NCI-H2107 treated with DMSO at 0.1 percent for 48 hours (cell line): Measurements from ENCODE around the gene MKRN1.
A peak's percentile ranks its signal among the peaks of the same experiment; 100 is the strongest.
"Not testable (repeated sequence)": the region's sequence is repeated elsewhere in the genome, so short reads cannot be mapped to it uniquely, and the experiment has no call there.

Experiments used
- DNase-seq: peaks from one replicate; lab custom pipeline; 2025; ENCODE audit not compliant: unreplicated experiment; lab: John Stamatoyannopoulos, UW

The MKRN1 gene

DNA sequence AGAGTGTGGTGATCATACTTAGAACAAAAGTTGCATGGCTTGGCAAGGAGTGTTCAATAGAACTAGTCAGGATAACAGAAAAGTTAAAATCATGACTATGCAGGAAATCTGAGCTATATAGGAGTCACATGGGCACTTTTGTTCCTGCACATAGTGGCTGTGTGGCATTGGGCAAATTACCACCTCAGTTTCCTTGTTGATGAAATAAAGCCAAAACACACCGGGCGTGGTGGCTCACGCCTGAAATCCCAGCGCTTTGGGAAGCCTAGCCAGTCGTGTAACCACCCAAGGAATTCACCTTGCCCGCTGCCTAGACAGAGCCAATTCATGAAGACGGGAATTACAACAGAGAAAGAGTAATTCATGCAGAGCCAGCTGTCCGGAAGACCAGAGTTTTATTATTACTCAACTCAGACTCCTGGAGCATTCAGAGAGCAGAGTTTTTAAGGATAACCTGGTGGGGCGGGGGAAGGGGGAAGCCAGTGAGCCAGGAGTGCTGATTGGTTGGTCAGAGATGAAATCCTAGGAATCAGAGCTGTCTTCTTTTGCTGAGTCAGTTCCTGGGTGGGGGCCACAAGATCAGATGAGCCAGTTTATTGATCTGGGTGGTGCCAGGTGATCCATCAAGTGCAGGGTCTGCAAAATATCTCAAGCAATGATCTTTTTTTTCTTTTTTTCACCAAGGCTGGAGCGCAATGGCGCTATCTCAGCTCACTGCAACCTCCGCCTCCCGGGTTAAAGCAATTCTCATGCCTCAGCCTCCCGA lies 6.4 kb upstream of the MKRN1 start:
- DNase-seq, result no peak

DNA sequence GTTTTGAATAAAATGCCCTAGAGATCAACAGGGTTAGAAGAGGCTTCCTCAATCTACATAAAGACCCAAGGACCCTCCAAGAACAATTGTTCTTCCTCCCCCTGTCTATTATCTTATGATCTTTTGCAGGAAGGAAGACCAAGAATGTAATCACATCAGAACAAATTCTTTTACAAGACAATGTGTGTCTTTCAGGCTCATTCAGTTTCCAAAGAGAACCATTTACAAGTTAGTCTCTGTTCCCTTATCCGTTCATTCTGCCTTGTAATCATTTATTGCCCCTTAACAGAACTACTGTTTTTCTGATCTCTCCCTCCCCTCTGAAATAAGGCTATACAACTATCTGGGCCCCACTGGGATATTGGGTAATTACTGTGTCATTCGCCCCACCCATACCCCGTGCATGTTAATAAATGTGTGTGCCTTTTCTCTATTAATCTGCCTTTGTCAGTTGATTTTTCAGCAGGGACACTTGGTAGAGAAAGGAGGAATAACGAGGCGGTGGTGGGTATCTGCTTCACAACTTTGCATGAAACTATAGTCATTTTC lies 5.7 kb upstream of the MKRN1 start:
- no peak for DNase-seq

DNA sequence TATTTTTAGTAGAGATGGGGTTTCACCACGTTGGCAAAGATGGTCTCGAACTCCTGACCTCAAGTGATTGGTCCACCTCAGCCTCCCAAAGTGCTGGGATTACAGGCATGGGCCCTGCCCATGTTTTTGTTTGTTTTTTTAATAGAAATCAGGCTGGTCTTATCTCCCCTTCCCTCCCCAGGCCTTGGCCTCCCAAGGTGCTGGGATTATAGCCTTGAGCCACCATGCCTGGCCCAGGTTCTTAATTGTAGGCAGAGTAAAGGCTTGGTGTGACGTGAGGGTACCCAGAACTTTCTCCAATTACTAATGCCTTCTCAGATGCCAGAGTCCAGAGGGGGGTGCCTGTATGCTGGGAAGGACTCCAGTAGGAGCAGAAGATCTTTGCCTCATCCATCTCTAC lies 5.2 kb upstream of the MKRN1 start:
- no peak for DNase-seq

DNA sequence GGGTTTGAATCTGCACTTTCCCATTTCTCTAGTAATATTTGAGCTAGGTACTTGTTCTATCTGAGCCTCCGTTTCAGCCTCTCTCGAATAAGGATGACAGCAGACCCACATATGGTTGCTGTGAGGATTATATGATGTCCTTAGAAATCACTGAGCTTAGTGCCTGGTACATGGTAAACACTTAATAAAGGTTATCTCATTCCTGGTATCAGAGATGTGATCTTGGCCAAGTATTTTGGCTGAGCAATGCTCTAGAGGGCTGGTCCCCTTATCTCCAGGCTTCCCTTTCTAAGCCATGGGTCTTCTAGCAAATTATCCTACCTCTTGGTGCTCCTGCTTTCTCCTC lies 407 bp upstream of the MKRN1 start:
- DNase-seq, result no peak

DNA sequence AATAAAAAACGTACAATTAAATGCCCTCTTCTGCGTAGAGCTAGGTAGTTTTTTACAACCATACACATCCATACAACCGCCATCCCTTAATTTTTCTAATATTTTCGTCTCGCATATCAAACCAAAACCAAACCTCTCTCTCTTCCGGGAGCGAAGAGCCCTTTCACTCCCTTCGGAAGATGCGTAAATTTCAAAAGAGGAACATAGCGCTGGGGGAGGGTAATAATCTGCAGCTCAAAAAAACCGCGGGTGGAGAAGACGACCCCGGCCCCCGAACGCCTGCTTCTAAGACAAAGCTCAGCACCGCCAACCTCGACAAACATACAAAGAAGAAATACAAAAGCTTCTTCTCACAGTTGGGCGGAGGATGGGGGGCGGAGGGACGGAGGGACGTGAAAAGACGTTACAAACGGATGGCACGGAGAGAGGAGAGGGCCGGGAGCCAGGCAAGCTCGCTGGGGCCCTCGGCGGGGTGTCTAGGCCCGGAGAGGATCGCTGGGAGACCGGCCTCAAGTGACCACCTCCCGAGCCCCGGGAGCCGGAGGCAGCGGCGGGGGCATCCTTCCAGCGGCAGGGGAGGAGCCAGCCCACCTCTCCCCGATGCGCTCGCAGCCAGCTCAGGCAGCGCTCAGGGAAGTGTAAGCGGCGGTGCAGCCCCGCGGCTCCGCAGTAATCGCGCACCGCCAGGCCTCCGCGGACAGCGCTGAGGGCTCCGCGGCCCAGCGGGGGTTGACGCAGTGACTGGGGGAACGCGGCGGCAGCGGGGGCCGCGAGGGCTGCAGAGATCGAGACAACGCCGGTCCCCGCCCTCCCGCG lies 851 bp downstream of the MKRN1 start:
- DNase-seq, result no peak

DNA sequence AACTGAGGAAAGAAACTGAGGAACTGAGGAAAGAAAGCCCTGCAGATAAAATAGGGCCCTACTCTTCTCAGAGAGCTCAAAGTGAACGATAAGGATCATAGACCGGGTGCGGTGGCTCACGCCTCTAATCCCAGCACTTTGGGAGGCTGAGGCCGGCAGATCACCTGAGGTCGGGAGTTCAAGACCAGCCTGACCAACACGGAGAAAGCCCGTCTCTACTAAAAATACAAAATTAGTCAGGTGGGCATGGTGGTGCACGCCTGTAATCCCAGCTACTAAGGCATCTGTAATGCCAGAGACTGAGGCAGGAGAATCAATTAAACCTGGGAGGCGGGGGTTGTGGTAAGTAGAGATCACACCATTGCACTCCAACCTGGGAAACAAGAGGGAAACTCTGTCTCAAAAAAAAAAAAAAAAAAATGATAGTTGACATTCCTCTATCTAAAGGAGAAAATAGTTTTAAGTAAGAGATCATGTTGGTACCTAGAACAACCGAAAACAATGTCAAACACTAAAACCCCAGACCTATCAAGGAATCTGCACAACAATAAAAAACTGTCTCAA lies 2.5 kb downstream of the MKRN1 start:
- no peak for DNase-seq

DNA sequence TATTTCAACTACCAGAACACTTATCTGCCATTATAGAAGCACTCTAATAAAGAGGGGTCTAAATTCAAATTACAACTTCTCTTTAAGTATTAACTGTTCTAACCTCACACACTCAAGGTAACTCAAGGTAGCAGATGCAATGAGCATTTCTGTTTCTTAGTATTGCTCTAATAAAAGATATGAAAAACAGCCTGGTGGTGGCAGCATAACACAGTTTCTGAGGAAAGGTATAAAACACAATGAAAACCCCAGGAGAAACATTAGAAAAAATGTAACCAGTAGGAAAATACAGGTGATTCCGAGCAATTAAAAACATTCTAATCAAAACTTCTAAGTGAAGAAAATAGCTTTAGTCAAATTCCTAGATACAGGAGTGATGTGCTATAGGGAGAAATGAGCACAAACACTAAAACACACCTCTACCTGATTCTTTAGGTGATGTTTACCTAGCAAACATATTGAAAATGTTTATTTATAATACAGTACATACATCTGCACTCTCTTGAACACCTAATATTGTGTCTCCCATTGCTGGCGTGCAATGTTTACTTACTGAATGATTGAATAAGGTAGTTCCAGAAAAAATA lies 3.5 kb downstream of the MKRN1 start:
- DNase-seq, result peak; percentile 82

DNA sequence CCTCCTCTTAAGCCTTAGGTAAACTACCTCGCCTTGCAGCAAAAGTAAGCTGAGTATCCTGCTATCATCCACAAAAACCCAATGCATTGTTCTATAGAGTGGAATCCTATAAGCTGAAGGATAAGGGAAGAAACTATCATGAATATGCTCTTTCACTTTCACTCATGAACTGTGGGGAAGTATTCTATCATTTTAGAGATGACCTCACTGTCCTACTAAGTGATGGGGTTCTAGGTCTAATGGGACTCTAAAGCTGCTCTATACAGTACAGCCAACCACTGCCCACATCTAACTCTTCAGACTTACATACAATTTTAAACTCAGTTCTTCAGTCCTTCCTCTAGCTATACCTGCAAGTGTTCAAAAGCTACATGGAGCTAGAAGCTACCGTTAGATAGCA lies 16.2 kb downstream of the MKRN1 start:
- DNase-seq, result no peak

DNA sequence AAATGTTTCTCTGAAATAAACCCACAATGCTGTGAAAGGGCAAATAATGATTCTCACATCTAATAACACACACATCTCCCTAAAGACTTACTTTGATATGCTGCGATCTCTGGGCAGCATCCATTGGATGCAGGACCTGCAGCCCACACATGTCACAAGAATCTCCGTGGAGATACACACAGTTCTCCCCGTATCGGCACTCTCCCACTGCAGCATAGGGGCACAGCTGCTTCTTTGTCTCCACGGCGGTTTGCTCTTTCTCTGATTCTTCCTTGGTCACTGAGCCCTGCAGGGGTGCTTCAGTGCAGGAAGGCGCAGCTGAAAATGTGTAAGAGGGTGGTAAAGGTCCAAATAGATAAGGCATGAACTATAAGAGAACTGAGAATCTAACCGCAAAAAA lies 20.4 kb downstream of the MKRN1 start:
- DNase-seq, result no peak

DNA sequence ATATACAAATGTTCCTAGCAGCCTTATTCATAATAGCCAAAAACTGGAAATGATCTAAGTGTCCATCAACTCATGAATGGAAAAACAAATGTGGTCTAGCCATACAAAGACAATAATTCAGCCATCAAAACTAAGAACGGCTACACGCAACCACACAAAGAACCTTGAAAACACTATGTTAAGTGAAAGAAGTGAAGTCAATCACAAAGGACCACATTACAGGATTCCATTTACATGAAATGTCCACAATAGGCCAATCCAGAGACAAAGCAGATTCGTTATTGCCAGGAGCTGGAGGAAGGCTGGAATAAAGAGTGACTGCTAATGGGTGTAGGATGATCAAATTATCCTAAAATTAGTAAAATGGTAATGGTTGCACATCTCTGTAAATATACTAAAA lies 21.1 kb downstream of the MKRN1 start:
- DNase-seq, result no peak

DNA sequence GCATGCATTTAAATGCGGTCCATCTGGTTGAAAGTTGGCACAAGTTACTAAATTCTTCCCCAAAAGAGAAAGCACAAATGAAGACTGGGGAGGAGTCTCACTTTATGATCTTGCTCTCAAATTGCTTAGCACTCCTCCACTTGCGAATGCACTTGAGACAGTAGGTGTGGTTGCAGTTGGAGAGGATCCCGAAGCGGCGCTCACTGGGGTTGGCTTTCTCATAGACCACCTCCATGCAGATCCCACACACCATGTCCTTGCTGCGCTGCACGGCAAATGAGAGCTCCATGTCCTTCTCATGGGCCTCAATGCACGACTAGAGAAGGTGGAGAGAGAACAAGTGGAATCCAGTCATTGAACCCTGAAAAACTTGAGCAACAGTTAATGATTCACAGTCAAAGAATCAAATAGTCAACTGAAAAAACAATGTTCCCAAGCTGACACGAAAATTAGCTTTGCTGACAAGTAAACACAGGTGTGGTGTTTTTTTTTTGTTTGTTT lies 22.7 kb downstream of the MKRN1 start:
- DNase-seq, result no peak

DNA sequence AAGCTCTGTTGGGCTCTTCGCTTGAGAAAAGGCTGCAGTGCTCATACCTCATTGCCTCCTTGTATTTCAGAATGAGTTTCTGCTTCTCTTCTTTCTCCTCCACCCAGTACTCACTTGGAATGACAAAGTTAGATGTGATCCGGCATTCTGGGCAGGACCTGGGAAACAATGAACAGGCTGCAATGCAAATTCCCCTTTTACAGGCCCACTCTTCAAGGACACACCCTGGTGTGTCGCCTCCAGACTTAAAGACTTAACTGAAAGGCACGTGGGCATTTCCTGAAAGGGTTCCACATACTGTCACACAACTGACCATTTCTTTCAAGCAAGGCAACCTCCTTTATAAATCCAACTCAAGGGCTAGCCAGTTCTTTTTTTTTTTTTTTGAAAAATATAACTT lies 23.6 kb downstream of the MKRN1 start:
- DNase-seq, result no peak

DNA sequence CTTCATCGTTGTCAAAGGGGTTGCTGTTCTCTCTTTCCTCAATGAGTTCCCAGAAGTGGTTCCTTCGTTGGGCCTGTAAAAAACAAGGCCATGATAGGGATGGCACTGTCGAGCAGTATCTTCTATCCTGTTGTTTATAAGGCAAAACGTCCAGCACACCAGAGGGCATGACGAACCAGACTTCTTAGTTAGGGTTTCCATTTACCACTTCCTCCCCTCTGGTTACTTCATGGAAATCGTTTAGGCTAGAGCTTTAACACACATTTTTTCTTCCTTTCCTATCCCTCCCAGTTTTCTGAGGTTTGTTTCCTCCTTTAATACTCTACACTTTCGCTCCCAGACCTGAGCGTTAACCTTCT lies 24.7 kb downstream of the MKRN1 start:
- DNase-seq, result no peak

DNA sequence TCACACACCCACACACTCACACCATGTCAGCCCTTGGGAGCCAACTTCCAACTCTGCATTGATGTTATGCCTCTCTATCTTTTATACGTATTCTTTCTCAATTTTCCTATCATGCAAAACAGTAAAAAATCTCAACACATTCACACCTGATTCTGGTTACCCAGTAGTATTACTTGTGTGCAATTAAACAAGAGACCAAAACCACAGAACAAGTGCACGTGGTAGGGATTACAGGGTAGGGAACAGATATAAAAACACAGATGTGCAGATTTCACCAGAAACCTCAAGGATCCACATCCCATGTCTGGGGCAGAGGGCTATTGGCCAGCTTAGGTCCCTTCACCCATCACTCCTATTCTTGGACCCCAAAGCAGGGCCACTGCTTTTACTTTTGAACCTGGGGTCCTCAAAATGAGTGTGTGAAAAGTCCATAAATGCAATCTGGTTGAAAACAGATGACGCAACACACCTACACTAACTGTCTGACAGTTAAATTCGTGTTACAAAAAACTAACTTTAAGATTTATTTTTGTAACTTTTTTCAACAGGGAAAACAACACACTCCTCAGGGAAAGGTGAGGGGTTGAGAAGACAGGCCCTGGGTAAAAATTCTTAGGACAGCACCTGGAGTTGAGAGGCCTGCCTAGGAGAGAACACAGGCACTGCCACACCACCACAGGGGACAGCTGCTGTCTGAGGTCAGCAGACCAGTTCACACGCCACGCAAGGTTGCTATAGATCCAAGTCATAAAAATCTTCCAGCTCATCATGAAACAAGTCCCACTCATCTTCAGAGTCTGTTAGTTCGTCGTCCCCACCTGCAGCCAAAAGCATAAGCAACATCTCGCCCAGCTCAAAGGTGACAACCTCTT lies 25.3 kb downstream of the MKRN1 start:
- not testable (repeated sequence) for DNase-seq

DNA sequence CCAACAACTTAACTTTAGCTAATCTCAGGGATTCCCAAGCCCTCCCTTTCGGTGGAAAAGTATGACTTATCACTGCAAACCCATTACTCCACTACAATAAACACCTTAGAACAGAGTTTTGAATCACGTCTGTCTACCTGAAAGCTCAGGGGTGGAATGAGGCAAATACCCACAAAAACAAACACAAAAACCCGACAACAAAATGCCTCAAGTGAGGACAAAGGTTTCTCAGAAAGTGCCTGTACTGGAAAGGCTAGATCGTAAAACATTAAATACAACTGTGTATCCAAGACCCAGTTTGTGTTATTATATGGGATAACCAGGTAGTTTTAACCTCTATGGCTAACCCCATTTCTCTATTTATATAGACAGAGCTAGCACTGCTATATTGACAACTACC lies 26.0 kb downstream of the MKRN1 start:
- no peak for DNase-seq

DNA sequence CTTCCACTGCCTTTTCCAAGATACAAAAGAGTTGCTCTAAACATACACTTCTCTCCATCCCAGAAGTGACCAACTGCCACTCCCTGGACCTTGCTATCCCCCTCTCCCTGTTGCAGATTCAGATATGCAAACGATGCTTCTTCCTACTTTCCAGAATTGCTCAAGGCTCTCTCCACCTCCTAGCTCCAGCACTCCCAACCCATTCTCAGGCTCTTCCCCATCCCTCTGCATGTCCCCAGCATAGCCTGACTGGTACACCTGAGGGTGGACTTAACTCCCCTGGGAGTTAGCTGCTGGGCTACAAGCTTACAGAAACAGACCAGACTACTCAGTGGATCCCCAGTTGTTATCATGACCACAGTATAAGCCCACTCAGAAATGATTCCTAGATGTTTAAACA lies 27.6 kb downstream of the MKRN1 start:
- DNase-seq, result no peak

DNA sequence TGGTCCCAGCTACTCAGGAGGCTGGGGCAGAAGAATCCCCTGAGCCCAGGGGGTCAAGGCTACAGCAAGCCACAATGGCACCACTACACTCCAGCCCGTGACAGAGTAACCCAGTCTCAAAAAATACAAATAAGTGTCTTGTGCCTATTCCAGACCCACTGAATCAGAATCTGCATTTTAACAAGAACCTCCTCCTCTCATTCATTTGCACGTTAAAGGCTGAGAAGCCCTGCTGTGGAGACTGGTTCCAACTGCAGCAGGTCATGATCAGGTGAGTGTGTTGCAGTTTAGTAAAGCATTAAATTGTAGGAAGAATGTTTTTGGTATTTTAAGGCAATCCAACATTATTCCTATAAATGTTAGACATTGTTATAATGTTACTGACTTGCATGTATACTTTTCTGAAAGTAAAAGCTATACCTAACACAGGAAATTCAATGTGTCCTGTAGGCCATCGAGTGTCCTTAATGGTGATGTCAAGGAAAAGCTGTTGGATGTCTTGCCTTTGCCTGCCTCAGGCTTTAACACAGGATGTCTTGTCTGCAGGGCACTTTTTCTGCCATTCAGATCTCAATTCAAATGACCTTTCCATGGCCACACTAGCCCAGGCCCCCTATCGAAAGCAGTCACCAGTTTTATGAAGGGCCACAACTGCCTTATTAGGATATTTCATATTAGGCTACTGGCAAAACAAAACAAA lies 30.4 kb downstream of the MKRN1 start:
- DNase-seq, result no peak

DNA sequence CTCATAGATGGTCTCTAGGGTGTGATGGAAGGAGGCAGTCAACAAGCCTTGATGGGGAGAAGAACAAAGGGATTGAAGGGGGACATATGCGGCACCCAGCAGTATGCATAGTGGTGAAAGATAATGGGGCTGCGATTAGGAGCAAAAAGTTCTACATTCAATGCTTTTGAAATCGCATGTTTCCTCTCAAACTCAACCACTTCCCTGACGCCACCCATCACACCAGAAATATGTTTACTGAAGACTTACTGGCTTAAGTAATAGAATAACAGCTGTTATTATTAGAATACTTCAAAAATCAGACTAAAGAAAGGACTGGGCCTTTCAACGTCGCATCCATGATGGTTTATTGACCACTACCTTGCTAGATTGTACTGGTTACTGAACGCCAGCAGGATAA lies 31.5 kb downstream of the MKRN1 start:
- no peak for DNase-seq

DNA sequence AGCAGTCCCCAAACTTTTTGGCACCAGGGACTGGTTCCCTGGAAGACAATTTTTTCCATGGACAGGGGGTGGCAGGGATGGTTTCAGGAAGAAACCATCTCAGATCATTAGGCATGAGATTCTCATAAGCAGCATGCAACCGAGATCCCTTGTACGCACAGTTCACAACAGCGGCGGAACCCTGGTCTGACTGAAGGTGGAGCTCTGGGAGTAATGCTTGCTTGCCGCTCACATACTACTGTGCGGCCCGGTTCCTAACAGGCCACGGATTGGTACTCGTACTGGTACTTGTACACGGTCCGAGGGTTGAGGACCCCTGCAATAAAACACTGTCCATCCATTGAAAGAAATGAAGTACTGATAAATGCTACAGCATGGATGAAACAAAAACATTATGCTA lies 32.8 kb downstream of the MKRN1 start:
- no peak for DNase-seq

DNA sequence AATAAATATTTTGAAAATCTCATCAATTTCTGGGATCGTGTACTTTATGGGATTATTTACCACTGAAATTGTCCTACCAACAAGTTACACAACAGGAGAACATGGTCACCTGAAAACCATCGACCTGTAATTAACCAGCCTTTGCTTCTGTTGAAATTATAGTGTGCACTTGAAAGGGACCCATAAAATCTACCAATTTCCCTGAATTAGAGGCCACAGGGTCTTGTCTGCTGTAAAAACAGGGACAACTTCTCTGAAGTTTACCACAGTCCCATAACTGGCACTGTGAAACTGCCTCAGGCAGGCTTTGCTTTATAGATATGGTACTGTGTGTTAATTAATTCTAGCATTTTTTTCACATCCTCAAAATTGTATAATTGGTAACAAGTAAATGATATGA lies 37.8 kb downstream of the MKRN1 start:
- no peak for DNase-seq
